IMR-90 (cell line): ENCODE measurements around the gene RFX4. TPM values are rescaled to one million over a fixed set of nuclear protein-coding genes. Genes with fewer than 3 reads are reported as not detected.

Experiments
- ATAC-seq: fragments of 200-7000 bp; cut with Tn5 transposase; 2 replicates; pipeline ENCODE4 v1.9.1; 2020; ENCODE audit warnings: low read depth, mild to moderate bottlenecking, moderate library complexity
- BruUV-seq: library from RNA; stranded (reverse); fragments of 400-500 nt; replicated peaks from 2 replicates; lab custom pipeline; 2021; lab: Mats Ljungman, UMichigan
- CTCF ChIA-PET: fragments of 300-600 bp; formaldehyde crosslinking; extraction: SDS; loops from one replicate; lab custom pipeline; 2021; ENCODE audit warnings: antibody characterized with exemption; lab: Yijun Ruan, JAX
- POLR2A ChIA-PET: fragments of 300-600 bp; sonication (Branson Sonifier 250); formaldehyde crosslinking; loops from one replicate; lab custom pipeline; 2022; ENCODE audit warnings: antibody characterized with exemption; ENCODE audit not compliant: unreplicated experiment; lab: Charles Lee
- DNase-seq: peaks from one replicate; pipeline ENCODE4 v3.0.0; 2013
- H2AFZ ChIP-seq: replicated peaks from 2 replicates; pipeline ENCODE3; 2013; ENCODE audit warnings: low read length, mild to moderate bottlenecking; ENCODE audit not compliant: poor library complexity
- H2AK5ac ChIP-seq: 2 replicates; pipeline ENCODE4 v1.6.1; 2013; ENCODE audit warnings: low read depth, low read length, inconsistent platforms
- H2AK9ac ChIP-seq: replicated peaks from 2 replicates; pipeline ENCODE3; 2013; ENCODE audit warnings: mild to moderate bottlenecking, low read depth, low read length, moderate library complexity; ENCODE audit not compliant: poor library complexity
- H2BK120ac ChIP-seq: 2 replicates; pipeline ENCODE4 v1.6.1; 2013; ENCODE audit warnings: low read depth, low read length, inconsistent platforms
- H2BK15ac ChIP-seq: 3 replicates; pipeline ENCODE4 v1.6.1; 2013; ENCODE audit warnings: low read depth, low read length, inconsistent platforms
- H2BK20ac ChIP-seq: 2 replicates; pipeline ENCODE4 v1.6.1; 2013; ENCODE audit warnings: low read depth, mild to moderate bottlenecking, inconsistent platforms, low read length, moderate library complexity
- H2BK5ac ChIP-seq: 2 replicates; pipeline ENCODE4 v1.6.1; 2013; ENCODE audit warnings: mild to moderate bottlenecking, low read depth, low read length, inconsistent platforms; ENCODE audit not compliant: poor library complexity, severe bottlenecking
- H3K14ac ChIP-seq: replicated peaks from 2 replicates; pipeline ENCODE4 v1.6.1; 2013; ENCODE audit warnings: low read depth, low read length, inconsistent platforms
- H3K18ac ChIP-seq: 2 replicates; pipeline ENCODE4 v1.6.1; 2013; ENCODE audit warnings: low read depth, low read length, control low read depth
- H3K23ac ChIP-seq: 2 replicates; pipeline ENCODE4 v1.6.1; 2013; ENCODE audit warnings: low read depth, low read length, inconsistent platforms
- H3K27ac ChIP-seq: 2 replicates; pipeline ENCODE4 v1.5.1; 2013; ENCODE audit warnings: mild to moderate bottlenecking, control low read depth, low read length; ENCODE audit not compliant: insufficient read depth
- H3K27me3 ChIP-seq: 2 replicates; pipeline ENCODE4 v1.6.1; 2013; ENCODE audit warnings: low read length; ENCODE audit not compliant: control insufficient read depth, insufficient read depth
- H3K36me3 ChIP-seq: 2 replicates; pipeline ENCODE4 v1.6.1; 2013; ENCODE audit warnings: low read length, mixed read lengths; ENCODE audit not compliant: control insufficient read depth, insufficient read depth
- H3K4ac ChIP-seq: 2 replicates; pipeline ENCODE4 v1.6.1; 2013; ENCODE audit warnings: low read depth, low read length, inconsistent platforms
- H3K4me1 ChIP-seq: 2 replicates; pipeline ENCODE4 v1.6.1; 2013; ENCODE audit warnings: low read length, mixed read lengths; ENCODE audit not compliant: control insufficient read depth, insufficient read depth
- H3K4me2 ChIP-seq: 2 replicates; pipeline ENCODE4 v1.6.1; 2013; ENCODE audit warnings: low read depth, mild to moderate bottlenecking, control low read depth, low read length, moderate library complexity
- H3K4me3 ChIP-seq: 2 replicates; pipeline ENCODE4 v1.5.1; 2013; ENCODE audit warnings: low read depth, mild to moderate bottlenecking, control low read depth, low read length, moderate library complexity; ENCODE audit not compliant: insufficient read depth
- H3K56ac ChIP-seq: 2 replicates; pipeline ENCODE4 v1.6.1; 2013; ENCODE audit warnings: low read length, inconsistent platforms; ENCODE audit not compliant: insufficient read depth; ENCODE audit errors: extremely low read depth
- H3K79me1 ChIP-seq, 2 experiments: 2 replicates each; pipeline ENCODE4 v1.6.1; 2013; ENCODE audit warnings: low read length in 2 of 2, inconsistent platforms in 1 of 2, low read depth in 1 of 2
- H3K9ac ChIP-seq: 2 replicates; pipeline ENCODE4 v1.6.1; 2013; ENCODE audit warnings: low read depth, low read length, control low read depth
- H3K9me1 ChIP-seq: 2 replicates; pipeline ENCODE4 v1.6.1; 2013; ENCODE audit warnings: low read length, inconsistent platforms; ENCODE audit not compliant: insufficient read depth
- H3K9me3 ChIP-seq: 2 replicates; pipeline ENCODE4 v1.6.1; 2013; ENCODE audit warnings: low read length; ENCODE audit not compliant: control insufficient read depth, insufficient read depth
- H4K20me1 ChIP-seq: 2 replicates; pipeline ENCODE4 v1.6.1; 2013; ENCODE audit warnings: low read length, inconsistent platforms; ENCODE audit not compliant: insufficient read depth
- H4K5ac ChIP-seq: 2 replicates; pipeline ENCODE4 v1.6.1; 2013; ENCODE audit warnings: mild to moderate bottlenecking, low read depth, low read length, control low read depth
- H4K8ac ChIP-seq, 2 experiments: 2 replicates each; pipeline ENCODE4 v1.6.1; 2013; ENCODE audit warnings: low read depth in 2 of 2, low read length in 2 of 2, control low read depth in 1 of 2, inconsistent platforms in 1 of 2
- H4K91ac ChIP-seq: 2 replicates; pipeline ENCODE4 v1.6.1; 2013; ENCODE audit warnings: low read depth, low read length, inconsistent platforms; ENCODE audit not compliant: insufficient read depth
- SMC3 ChIP-seq: fragments of 150-350 bp; IDR thresholded peaks from 2 replicates; pipeline ENCODE4 v1.6.1; 2016; ENCODE audit warnings: low read depth, mild to moderate bottlenecking, antibody characterized with exemption, low read length, moderate library complexity
- WGBS, 2 experiments: methylation state at CpG; one replicate each; pipeline versions ENCODE4 v1.1.5 to v1.1.7; 2013; ENCODE audit warnings: missing lambda C conversion rate in 2 of 2; ENCODE audit not compliant: insufficient read length in 1 of 2; ENCODE audit errors: extremely low coverage in 2 of 2; 5-methylcytosine and 5-hydroxymethylcytosine counted together
- dilution Hi-C: fragments of 300-500 bp; cut with HindIII; formaldehyde crosslinking; loops from one replicate; pipeline ENCODE4 v1.14.3; 2018; ENCODE audit warnings: low sequenced_read_pairs; ENCODE audit not compliant: unreplicated experiment
- in situ Hi-C: fragments of 300-500 bp; cut with MboI; formaldehyde crosslinking; loops from 3 replicates; pipeline ENCODE4 v1.14.3; 2019; ENCODE audit warnings: low sequenced_read_pairs, inconsistent platforms, mixed read lengths
- intact Hi-C: fragments of 100-400 bp; cut with micrococcal nuclease; formaldehyde crosslinking; loops from 2 replicates; pipeline ENCODE4 v1.10.0; 2022
- polyA plus RNA-seq, 3 experiments: library from polyadenylated mRNA; depleted of rRNA; stranded (reverse); fragments of >200 nt; gene quantifications; 2 replicates each; pipeline ENCODE4 v1.2.3, GENCODE V29; 2012; ENCODE audit warnings: low replicate concordance in 1 of 3
- total RNA-seq: library from RNA; depleted of rRNA; stranded (reverse); fragments of >200 nt; gene quantifications from 2 replicates; pipeline ENCODE4 v1.2.3, GENCODE V29; 2012

Gene RFX4
- total and polyA plus RNA-seq, 2 of the 4 experiments (the other 2 are of a cell fraction): not detected

GRCh38 chr12:106580671-106581508, 1.9 kb upstream of the RFX4 start:
- Histone ChIP-seq H2AK9ac (no peak overlapping the region), H4K91ac (no peak overlapping the region), H2AFZ (no peak overlapping the region), H3K27ac (no peak overlapping the region), H3K18ac (no peak overlapping the region), H4K5ac (no peak overlapping the region), H3K9me1 (no peaks in the 10 kb centered on the region), H2BK15ac (no peak overlapping the region), H3K4me3 (no peak overlapping the region), H3K79me1 (no peaks in the 10 kb centered on the region), H3K9me3 (no peaks in the 10 kb centered on the region), H4K20me1 (no peaks in the 10 kb centered on the region), H3K4ac (no peak overlapping the region), H2BK5ac (no peak overlapping the region), H3K23ac (no peak overlapping the region), H2BK120ac (no peak overlapping the region), H3K4me1 (no peaks in the 10 kb centered on the region; the same call in 1 of the 2 replicates), H2BK20ac (no peak overlapping the region), H3K56ac (no peak overlapping the region), H4K8ac (no peak overlapping the region), H3K4me2 (no peak overlapping the region), H3K36me3 (no peaks in the 10 kb centered on the region), H2AK5ac (no peak overlapping the region), H3K14ac (no peak overlapping the region), H3K27me3 (peaks cover 72% of the 10 kb centered on the region), H3K9ac (no peak overlapping the region)
- no peak for ATAC-seq
- DNase-seq: no peak
- no TSS peak for BruUV-seq
- intact Hi-C loops (loop anchor here (10.0 kb wide), 2 partner anchors 166 to 264 kb away; no protein-coding TSS in a partner anchor), dilution Hi-C loops (no loop called here), in situ Hi-C loops (no loop called here)
- ChIA-PET POLR2A (no interaction called here), CTCF (no interaction called here)
- WGBS, 2 experiments: 11% methylated on average over 6 of the region's 58 CpGs; no CpG with 5 or more reads in 1 of the 2 experiments
- TF ChIP-seq SMC3: no peak
